Uterus (tissue), 2 donors: ENCODE results near the gene IL16.

Source experiments
- CTCF ChIP-seq, 4 experiments: fragments of 200-600 bp in 2 of 4; fragments of 450-650 bp in 2 of 4; sonication (generic) in 2 of 4; IDR thresholded peaks; one replicate each; pipeline ENCODE4 v1.5.1; 2016 to 2019; ENCODE audit warnings: antibody characterized with exemption in 4 of 4, mild to moderate bottlenecking in 2 of 4, moderate library complexity in 1 of 4
- POLR2A ChIP-seq, 2 donors: fragments of 450-650 bp; IDR thresholded peaks; one replicate each; pipeline ENCODE4 v1.6.1; 2016; ENCODE audit warnings: antibody characterized with exemption in 2 of 2, mild to moderate bottlenecking in 1 of 2, moderate library complexity in 1 of 2

GRCh38 chr15:81255315-81255957 is 58.8 kb downstream of the IL16 start:
- TF ChIP-seq CTCF (IDR thresholded peaks at IDR 0.05) (no peak), POLR2A (IDR thresholded peaks at IDR 0.05) (no peak)
